ENCODE data around the gene GOT1.

- TF ChIP-seq POLR2AphosphoS5 (IDR thresholded peaks at IDR 0.05; ENCODE audit: borderline replicate concordance, low read depth, low read length), result no peak
- no peak for TF ChIP-seq FOXP2 (optimal IDR thresholded peaks at IDR 0.05; ENCODE audit: control extremely low read depth, extremely low read length, insufficient read depth)
Observed at GRCh38 chr10:99432881-99433280, 2.5 kb upstream of the GOT1 start.

All from SK-N-MC (cell line).